Activated CD4-positive, alpha-beta T cell treated with anti-CD3 and anti-CD28 coated beads, Interleukin-2, amount 50 U/mL, for 1 hour (primary cell): ENCODE results near the gene CYB5A.

ENCODE experiments used
- DNase-seq: peaks from one replicate; pipeline ENCODE4 v3.0.0-alpha.2; 2020

CYB5A gene

DNA sequence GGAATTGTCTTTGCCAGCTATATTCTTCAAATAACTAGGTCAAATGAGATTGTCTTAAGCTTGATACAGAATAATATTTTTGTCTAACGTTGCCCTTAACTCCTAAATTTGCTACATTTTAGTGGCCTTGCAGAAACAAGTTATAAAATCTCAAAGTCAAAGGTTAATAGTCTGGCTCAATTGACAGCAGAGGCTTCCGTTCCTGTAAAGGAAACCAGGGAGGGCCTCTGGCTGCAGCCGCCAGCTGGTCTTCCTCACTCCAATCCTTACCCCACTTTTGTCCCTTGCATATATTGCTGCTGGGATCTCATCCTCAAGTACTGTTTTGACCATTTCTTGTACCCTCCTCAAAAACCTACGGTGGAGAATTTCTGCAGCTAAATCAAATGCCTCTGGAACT, 17.1 kb downstream of the CYB5A start:
- no peak for DNase-seq

DNA sequence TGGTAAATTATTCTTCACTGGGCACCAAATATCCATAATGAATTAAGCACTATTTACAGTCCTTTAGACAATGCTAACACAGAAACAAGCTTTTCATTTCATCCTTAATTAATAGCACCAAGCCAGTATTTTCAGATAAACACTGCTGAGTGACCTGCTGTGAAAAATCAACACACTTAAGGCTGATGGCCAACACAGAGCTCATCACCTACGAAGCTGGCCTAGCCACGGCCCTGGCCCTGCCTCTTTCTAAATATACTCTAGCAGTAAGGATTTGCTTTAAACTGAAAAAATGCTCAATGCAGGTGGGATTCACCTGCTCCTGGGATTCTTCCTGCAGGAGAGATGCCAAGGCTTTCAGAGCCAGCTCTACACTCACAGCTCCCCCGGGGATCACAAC, 18.4 kb downstream of the CYB5A start:
- DNase-seq: no peak

DNA sequence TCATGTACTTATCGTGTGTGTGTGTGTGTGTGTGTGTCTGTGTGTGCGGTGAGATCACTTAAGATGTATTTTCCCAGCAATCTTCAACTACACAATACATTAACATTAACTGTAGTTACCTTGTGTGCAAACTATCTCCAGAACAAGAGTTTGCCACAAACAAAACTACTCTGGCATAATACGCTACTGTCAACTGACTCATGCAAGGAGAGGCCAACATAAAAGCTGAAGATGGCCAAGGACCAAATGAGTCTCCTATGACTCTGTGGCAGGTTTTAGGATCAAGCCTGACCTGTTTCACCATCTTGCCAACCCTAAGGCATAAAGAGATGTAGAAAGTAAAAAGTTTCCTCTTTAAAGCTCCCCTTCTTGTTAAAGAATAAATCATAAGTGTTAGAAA, 20.1 kb downstream of the CYB5A start:
- DNase-seq: no peak

DNA sequence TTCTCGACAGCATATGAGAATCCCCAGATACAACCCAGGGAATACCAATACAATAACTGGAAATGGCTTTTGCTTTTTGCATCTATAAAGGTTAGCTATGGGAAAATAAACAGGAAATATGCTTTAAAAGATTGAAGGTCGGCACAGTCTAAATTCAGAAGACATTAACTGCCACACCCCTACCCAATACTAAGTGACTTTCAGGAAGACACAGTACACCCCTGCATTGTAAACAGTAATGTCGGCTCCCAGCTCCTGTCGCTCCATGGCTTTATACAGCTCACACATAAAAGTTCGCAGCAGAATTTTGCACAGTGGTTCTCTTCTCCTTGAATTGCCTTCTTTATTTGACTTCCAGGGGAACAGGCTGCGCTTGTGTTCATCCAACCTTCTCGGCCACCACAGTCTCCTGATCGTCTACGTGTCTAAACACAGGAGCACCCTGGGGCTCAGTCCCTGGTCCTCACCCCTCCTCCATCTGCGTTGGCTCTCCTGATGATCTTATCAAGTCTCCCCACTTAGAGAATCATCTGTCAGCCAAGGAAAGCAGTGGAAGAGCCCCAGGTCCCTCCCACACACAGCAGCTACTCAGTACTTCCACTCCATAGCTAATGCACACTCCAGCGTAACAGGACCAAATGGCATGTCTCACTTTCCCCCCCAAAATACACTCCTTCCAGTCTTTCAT, 22.7 kb downstream of the CYB5A start:
- DNase-seq: no peak

DNA sequence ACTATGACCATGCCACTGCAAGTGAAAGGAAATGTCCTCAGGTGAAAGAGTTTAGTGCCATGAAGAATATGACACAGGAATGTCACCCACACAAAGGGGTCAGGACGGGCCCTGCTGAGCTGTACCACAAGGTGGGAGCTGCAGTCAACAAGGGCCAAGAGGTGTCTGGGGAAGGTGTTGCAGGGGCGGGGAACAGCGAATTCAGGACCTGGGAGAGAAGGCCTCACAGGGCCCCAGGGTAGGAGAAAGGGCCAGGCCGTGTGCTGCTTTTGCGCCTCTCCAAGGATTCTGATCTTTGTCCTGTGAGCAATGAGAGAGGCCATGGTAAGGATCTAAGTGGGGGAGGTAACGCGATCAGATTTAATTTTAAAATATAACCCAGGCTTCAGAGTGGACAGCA, 23.6 kb downstream of the CYB5A start:
- no peak for DNase-seq

DNA sequence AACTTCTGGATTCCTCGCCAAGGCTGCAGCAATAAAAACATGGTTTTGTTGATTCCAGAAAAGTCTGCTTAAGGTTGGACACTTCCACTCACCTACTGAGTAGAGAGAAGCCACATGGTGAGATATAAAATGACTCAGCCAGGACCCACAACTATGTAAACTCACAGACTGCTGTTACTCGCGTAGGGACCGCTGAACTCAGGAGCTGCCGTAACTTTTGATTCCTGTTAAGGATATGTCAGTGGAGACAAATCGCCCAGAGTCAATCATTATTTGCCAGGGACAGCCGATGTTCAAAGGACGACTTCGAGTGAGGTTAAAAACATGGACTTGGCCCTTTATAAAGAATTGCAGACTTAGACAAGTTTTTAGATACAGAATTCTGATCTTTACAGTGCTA, 25.6 kb downstream of the CYB5A start:
- DNase-seq: no peak

DNA sequence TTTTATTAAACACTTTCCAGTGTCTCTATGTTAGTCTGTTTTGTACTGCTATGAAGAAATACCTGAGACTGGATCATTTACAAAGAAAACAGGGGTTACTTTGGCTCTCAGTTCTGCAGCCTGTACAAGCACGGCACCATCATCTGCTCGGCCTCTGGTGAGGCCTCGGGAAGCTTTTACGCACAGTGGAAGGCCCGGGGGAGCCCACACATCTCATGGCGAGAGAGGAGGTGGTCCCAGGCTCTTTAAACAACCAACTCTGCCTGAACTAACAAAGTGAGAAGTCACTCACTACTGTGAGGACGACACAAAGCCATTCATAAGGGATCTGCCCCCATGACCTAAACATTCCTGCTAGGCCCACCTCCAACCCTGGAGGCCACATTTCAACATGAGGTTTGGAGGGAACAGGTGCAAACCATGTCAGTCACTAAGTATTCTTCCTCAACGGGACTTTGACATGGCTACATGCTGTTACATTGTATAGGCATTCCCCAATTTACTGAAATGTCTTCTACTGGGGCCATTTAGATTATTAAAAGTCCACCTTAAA, 26.1 kb downstream of the CYB5A start:
- DNase-seq: no peak

DNA sequence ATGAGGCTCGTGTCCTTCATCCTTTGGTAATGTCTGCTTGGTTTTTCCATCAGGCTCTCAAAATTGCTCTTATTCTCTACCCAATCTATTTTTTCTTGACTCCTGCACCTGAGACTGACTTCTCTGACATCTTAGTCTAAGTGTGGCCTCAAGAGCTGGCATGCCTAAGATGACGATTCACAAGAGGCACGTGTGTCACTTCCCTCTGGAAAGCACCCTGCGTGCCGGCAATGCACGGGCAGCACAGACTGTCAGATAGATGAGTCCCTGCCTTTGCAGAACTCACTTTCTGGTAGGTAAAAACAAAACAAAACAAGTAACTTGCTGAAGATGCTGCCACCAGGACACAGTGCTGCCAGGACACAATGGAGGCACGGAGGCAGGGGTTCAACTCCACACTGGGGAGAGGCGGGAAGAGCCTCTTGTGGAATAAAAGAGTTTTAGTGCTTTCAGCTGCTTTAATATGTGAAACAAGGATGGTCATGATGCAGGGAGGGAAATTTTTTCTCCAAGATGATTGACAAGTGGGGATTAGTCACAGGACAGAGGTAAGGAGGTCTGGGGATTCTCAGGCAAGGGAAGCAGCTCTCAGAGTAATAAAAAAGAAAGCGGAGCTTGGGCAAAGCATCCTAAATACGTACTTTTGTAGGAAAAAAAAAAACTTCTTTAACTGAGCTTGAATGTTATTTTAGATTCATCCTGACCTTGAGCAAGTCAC, 27.3 kb downstream of the CYB5A start:
- DNase-seq: no peak

DNA sequence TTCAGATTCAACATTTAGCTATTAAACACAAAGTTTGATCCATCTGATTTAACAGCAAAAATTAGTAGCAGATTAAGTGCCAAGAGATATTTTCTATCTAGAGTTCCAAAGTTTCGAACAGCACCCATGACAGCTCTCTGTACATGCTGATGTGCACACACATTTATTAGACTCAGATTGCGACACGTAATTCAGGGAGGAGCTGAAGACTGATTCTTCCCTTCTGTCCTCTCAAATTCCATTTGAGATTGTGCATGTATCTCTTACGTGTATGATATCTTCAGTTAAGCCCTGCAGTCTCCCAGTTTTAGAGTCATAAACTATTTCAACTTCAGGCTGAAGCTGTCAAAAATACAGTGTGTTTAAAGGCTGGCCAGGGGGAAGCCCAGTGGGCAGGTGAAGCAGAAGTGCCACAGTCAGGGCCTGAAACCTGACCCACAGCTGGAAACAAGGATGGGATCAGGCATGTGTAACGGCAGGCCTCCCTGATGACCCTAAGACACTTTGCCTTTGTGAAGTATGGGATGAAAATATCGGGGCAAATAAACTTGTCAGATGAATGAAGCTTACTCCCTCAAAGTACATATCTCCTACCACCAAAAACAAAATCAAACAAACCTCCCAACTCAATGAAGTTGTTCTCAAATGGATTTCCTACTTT, 30.6 kb downstream of the CYB5A start:
- DNase-seq: no peak

DNA sequence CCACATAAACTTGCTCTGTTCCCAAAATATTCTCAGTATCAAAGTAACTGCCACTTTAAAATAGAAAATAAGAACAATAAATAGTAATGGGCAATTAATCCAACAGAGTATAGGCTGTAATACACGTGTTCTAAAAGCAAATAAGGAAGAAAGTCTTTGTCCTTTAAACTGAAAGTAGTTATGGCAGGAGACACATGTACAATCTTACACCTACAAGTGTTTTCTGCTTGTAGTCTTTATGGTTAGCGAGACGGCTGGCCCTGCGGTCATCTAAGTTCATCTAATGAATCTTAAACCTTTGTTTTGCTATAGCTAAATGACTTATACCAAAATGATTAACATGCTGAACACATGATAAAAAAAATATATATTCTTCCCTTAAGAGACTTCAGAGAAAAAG, 32.4 kb downstream of the CYB5A start:
- no peak for DNase-seq

DNA sequence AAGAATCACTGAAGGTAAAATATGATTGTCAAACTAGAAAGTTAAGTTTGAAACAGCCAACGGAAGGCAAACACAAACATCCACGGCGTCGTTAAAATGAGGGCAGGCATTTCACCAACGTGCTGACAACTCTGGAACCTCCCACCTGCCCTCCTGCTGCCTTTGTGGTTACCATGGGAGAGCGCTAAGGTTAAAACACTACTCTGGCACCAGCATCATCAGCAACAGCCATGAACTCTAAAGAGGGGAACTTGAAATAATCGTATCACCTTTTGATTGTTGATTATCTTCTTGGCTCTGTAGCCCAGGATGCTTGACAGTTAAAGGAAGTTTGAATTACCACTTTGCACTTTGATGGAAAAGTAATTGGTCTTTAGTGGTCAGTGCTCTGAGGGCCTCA, 34.7 kb downstream of the CYB5A start:
- DNase-seq: no peak

DNA sequence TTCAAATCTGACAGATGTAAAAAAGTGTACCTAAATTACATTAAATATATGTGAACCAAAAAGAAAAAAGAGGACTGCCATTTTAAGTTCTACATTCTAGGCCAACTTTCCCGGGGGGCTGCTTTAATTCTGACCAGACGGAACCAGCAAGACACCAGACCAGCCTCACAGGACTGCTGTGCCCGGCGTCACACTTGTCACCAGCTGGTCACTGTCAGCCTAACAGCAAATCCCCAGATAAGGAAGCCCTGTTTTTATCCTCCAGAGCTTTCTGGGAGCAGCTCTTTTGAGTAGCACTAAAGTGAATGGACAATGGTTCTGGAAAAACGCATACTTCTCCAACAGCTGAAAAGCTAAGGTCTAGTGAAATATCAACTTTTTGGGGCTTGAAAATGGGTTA, 35.6 kb downstream of the CYB5A start:
- DNase-seq: no peak

DNA sequence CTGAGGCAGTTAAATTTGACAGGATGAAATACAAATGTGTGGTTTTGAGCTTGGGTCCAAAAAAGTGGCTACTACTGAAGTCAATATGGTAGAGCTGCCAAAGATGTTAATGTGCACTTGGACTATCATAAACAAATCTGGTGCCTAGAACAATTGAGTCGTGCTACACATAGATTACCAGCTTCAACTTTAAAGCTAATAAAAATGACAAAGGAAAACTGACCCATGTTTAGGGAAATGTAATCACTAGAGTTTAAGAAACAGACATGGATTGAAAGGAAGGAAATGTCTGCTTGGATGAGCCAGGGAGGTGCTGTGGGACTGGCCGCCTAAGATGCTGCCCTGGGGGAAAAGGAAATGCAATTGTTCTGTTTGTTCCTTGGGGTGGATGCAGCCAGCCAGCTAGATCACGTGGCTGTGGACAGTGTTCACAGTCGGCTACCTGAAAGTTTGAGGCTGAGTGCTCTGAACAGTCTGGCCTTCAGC, 36.6 kb downstream of the CYB5A start:
- no peak for DNase-seq

DNA sequence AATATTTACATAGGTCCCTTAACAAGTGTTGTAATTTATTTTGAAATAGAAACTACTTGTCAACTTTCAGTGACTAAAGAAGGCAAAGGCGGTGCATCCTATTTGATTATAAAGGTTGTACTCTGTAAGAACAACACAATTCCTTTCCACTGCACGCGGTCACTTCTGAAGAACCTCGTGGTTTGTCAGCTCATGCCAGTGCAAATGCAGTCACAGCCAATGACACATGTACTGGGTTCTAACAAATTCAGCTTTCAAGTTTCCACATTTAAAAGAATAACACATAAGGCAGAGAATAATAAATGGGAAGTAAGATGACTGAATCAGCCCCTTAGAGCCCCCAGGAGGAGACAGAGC, 39.7 kb downstream of the CYB5A start:
- DNase-seq: no peak

DNA sequence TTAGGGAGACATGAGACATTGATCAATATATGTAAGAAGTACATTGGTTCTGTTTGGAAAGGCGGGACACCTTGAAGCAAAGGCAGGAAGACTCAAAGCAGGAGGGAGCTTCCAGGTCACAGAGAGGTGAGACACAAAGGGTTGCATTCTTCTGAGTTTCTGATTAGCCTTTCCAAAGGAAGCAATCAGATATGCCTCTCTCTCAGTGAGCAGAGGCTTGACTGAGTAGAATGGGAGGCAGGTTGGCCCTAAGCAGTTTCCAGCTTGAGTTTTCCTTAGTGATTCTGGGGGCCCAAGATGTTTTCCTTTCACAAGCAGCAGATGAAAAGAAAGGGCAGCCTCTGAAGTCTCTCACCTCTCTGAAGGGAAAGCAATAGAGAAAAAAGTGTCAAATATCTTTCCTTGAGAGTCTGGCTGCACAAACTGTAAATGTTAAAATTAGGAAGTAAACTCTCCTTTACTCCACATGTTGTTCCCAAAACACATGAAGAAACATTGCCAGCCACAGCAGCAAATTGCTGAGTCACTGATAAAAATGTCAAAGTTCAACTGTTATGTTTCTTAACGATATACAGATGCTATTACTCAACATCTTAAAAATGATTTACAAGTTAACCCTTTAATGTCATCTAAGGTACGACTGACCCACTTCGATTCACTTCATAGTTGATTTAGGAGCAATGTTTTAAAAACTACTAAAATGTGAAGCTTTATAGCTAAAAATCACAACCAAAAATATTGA, 40.3 kb downstream of the CYB5A start:
- no peak for DNase-seq

DNA sequence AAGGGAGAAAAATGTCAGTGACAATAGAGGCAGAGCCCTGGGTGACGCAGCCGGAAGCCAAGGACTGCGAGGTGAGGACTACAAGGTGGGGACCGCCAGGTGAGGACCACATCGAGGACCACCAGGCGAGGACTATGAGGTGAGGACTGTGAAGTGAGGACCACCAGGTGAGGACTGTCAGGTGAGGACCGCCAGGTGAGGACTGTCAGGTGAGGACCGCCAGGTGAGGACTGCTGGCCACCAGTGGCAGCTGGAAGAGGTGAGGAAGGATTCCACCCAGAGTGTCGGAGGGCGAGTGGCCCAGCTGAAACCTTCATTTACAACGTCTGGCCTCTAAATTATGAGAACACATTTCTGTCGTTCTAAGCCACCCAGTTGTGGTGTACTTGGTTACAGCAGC, 41.6 kb downstream of the CYB5A start:
- no peak for DNase-seq

DNA sequence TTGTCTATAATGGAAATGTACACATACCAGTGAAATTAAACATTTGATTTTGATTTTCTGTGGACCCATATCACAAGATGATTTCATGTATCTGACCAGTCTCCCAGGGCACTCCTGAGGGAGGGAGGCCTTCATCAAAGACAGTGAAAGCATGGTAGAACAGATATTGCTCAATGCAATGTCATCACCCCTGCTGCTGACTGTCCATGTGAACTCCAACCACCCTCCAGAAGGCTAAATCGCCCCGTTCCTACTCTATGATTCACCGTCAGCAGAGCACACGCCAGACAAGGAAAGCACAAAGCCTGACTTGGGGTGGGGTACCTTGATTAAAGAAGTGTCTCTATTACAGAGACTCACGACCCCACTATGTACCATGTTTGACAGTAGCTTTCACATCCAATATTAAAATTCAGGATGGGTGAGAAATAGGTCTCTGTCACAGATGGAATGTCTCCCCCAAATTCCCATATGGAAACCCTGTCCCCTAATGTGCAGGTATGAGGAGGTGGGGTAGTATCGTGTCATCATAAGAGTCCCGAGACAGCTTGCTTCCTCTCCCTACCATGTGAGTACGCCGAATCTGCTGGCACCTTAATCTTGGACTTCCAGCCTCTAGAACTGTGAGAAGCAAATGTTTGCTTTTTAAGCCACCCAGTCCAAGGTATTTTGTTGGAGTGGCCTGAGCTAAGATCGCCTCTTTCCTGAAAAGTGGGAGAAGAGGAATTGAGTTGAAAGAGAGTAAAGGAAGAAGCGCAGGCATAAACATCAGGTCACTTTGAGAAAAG, 42.4 kb downstream of the CYB5A start:
- DNase-seq: no peak

DNA sequence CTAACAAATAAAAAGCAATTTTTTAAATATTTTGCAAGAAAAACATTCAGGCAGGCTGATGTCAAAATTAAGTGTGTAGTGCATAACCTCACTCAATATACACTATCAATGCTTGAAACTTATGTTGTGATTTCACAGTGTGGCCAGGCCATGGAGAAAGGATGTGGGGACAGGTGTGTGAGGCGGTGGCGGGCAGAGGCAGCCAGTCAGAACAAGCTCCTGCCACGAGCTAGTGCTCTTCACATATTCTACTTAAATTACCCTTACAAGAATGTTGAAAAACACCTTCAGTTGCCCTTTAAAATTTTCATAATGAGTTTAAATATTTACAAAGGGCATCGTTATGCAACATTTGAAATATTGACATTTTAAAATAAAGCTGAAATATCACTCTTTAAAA, 43.2 kb downstream of the CYB5A start:
- no peak for DNase-seq

DNA sequence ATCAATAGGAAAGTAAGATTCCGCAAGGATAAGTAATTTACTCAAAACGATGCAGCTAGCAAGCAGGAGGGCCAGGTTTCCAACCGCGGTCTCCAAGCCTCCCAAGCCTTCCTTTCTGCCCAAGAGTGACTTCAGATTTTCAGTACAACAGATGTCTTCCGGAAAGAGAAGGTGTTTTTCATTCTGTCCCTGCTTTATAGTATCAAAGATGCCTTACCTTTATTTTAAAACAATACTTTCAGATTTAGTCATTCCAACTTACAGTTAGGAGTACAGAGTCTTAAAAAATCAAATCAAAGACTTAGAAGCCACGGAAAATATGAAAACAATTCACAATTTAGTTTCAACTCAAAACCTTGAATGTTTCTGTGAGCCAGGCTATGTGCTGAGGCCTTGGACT, 43.6 kb downstream of the CYB5A start:
- no peak for DNase-seq

DNA sequence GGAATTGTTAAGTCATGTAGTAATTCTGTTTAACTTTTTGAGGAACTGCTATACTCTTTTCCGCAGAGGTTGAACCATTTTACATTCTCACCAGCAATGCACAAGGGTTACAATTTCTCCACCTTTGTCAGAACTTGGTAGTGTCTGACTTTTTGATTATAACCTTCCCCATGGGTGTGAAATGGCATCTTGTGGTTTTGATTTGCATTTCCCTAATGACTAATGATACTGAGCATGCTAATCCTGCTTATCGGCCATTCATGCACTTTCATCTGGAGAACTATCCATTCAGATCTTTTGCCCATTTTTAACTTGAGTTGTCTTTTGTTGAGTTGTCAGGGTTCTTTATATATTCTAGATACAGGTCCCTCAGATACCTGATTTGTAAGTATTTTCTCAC, 47.2 kb downstream of the CYB5A start:
- no peak for DNase-seq

DNA sequence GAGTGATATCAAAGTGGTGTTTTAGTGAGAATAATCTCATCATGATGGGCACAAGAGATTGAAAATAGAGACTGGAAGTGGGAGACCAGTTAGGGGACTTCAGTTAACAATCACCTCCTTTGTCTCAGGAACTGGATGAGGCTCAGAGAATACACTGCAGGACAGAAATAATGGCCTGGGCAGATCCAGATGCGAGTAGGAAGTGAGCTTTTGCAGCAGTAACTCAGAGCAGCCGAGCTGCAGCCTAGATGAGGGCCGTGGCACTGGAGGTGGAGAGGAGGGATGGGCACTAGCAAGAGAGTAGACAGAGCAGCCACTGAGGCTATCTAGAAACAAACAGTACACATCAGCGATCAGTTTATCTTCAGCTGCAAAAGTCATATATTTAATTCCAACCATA, 48.6 kb downstream of the CYB5A start:
- no peak for DNase-seq

DNA sequence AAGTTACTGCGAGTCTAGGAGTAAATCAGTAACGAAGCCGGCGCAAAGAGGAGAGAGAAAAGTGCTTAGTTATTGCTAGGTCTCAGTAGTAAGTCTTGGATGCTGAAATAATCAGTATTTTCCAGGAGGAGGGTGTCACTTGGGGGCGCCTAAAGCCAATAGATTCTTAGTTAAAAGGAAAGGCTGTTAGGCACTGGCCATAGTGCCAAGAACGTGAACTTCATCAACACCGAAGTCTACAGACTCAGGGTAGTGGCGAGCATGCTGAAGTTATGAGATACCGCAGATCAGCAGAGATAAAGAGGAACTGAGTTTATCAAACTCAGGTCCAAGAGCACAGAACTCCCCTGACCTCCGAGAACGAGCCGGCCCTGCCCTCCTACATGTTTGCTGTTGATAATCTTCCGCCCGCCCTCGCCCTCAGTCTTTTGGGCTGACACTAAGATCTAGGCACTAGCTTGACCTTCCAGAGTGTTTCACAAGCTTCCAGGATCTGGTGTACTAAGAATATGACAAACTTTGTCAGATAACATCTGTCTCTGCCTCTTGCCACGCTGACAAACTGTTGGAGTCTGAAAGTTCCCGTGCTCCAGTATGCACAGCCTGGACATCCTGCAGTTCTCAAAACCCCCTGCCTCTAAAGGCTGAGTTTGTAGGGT, 49.2 kb downstream of the CYB5A start:
- no peak for DNase-seq
